ACHN (cell line): ENCODE data around the gene TMPRSS12.

ENCODE experiments used
- DNase-seq: peaks from one replicate; pipeline ENCODE4 v3.0.0-alpha.2; 2015
- in situ Hi-C: cut with HindIII; loops from 2 replicates; pipeline ENCODE4 v1.10.0; 2017; ENCODE audit warnings: low sequenced_read_pairs, low pct_ligation_motif_present, low pct_unique_long_range_greater_than_20kb

The TMPRSS12 gene

GRCh38 chr12:50936821-50937530 lies 94.2 kb downstream of the TMPRSS12 start:
- no peak for DNase-seq

More at GRCh38 chr12:50936821-50937530, 94.2 kb downstream of the TMPRSS12 start:
- in situ Hi-C loops, result no loop called here
